HG03108 (cell line): ENCODE results near the gene NOX3.
"Not testable (repeated sequence)": the region's sequence is repeated elsewhere in the genome, so short reads cannot be mapped to it uniquely, and the experiment has no call there.

Experiments
- ATAC-seq: cut with Tn5 transposase; IDR thresholded peaks from one replicate; pipeline ENCODE4 v1.9.1; 2021; ENCODE audit warnings: moderate library complexity; ENCODE audit not compliant: unreplicated experiment

NOX3 gene, protein sequence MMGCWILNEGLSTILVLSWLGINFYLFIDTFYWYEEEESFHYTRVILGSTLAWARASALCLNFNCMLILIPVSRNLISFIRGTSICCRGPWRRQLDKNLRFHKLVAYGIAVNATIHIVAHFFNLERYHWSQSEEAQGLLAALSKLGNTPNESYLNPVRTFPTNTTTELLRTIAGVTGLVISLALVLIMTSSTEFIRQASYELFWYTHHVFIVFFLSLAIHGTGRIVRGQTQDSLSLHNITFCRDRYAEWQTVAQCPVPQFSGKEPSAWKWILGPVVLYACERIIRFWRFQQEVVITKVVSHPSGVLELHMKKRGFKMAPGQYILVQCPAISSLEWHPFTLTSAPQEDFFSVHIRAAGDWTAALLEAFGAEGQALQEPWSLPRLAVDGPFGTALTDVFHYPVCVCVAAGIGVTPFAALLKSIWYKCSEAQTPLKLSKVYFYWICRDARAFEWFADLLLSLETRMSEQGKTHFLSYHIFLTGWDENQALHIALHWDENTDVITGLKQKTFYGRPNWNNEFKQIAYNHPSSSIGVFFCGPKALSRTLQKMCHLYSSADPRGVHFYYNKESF

DNA sequence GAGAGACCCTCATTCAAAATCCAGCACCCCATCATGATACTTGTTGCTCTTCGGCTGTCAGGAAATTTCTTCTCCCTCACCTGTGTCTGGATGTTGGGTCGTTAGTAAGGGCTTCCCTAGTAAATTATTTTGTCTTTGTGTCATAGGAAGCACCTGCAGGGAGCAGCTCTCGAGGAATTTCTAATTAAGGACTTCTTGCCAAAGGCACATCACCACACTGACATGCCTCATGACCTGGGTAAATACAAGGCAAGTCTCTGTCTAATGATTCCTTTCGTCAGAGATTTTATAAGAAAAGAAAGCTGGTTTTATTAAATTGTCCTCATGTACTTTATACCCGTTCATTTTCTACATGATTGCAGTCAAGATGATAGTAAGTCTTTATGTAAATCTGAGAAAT lies at the start of gene NOX3:
TSS of gene NOX3 (minus strand) at position 74 of the 400 bp plus-strand sequence. CDS start at position 35, 39 bp downstream.
- ATAC-seq: no peak

- no peak for ATAC-seq
These were observed 49.4 kb upstream of the NOX3 start for GRCh38 chr6:155504848-155505607.

- ATAC-seq: no peak
These were observed 46.8 kb upstream of the NOX3 start for GRCh38 chr6:155502393-155502792.

GRCh38 chr6:155499574-155499973 lies 43.9 kb upstream of the NOX3 start:
- no peak for ATAC-seq

DNA sequence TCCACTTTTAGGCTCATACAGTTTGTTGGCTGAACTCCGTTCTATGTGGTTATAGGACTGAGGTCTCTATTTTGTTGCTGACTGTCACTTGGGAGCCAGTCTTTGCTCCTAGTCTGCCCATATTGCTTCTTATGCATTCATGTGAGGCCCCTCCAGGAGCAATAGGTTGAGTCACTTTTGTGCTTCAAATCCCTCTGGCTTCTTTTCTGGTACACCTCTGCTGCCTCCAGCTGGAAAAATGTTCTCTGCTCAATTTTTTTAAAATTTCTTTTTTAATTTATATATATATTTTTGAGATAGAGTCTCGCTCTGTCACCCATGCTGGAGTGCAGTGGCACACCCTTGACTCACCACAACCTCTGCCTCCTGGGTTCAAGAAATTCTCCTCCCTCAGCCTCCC lies 42.7 kb upstream of the NOX3 start:
- no peak for ATAC-seq

DNA sequence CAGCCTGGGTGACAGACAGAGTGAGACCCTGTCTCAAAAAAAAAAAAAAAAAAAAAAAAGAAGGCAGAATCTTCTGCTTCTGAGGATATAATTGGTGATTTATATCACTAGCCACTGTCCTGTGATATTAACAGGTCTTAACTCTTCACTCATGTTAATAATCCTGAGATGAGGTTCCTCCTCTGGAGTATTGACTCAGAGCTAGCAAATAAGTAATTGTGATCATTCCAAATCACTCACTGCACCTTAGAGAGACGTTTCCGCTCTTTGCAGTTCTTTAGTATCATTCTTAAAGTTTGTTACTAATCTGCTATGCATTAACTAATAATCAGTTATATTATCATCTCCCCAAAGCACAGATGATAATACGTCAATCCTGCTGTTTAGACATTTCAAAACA lies 41.6 kb upstream of the NOX3 start:
- ATAC-seq: peak; percentile 38

DNA sequence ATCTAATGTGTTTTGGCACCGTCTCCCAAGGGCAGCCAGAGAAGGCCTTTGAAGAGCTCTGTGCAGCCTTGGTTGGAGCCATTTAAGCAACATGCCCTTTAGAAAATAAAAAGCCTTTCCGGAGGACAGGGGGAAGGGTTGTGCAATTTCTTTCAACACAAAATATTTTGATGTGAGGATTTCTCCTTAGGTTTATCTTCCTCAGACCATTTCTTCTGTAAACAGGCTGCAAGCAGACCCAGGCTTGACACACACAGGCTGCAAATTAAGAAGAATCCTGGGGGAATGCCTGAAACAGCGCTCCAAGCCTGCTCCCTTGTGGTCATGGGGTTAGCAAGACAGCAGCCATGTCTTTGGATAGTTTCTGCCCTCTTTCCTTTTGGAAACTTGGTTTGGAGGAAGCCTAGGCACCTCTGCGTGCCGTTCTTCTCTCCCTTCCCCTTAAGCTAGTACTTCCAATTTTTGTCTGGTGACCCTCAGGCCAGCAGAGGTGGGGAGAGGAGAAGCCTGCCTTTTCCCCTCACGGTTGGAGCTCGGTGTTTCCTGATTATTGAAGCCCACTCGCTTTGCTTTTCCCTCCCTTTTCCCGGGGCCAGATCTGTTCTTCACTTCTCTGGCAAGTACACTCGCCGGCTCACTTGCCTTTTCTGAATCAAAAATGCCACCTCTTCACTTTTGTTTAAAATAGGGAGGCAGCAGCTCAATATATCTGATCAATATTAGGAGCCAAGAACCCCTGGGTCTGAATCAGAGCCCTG lies 39.6 kb upstream of the NOX3 start:
- ATAC-seq: no peak

GRCh38 chr6:155493694-155494143 lies 38.1 kb upstream of the NOX3 start:
- ATAC-seq: peak; percentile 83

DNA sequence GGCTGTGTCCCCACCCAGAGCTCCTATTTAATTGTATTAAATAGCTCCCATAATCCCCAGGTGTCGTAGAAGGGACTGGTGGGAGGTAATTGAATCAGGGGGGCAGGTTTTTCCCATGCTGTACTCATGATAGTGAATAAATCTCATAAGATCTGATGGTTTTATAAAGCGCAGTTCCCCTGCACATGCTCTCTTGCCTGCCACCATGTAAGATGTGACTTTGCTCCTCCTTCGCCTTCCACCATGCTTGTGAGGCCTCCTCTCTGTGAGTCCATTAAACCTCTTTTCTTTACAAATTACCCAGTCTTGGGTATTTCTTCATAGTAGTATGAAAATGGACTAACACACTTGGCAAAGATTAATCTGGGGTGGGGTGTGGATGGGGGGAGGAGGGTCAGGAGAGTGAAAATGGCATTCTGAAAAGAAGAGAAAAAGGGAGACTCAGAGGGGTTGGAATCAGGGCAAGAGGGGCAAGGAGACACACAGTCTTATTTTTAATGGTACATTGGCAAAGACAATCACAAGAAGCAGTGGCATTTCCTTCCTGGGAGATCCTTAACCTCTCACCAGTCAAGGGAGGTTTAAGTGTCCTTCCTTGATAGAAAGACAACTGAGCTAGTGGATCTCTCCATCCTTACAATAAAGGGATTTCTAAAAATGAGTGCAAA lies 37.5 kb upstream of the NOX3 start:
- peak; percentile 10 for ATAC-seq

GRCh38 chr6:155492061-155492735 lies 36.6 kb upstream of the NOX3 start:
- ATAC-seq: no peak

GRCh38 chr6:155491421-155491820 lies 35.8 kb upstream of the NOX3 start:
- no peak for ATAC-seq

GRCh38 chr6:155488197-155488596 lies 32.6 kb upstream of the NOX3 start:
- ATAC-seq: not testable (repeated sequence)

GRCh38 chr6:155487371-155488130 lies 31.9 kb upstream of the NOX3 start:
- no peak for ATAC-seq

DNA sequence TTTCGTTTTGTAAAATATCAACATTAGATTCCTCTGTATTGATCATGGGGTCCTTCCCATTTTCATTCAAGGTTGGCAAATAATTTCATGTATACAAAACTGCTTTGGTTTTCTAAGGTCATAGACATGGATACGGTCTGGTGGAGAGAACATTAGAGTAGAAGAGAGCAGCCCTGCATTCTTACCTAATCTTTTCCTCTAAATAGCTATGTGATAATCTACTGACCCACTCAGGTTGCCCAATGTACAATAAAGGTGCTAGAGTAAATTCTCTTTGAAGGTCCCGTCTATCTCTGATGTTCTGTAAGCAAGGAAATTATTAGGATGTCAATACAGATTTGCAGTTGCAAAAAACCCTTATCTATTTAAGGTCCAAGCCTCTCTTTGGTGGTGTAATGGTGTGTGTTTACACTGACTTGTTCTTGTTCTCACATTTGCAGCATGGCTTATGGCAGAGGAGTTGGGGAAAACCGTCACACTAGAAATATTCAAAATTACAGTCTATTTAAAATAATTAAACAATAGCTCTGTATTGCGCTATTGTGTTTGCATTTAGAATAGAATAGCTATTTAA lies 31.2 kb upstream of the NOX3 start:
- ATAC-seq: no peak

- ATAC-seq: no peak
These were observed 30.1 kb upstream of the NOX3 start for GRCh38 chr6:155485756-155486155.

GRCh38 chr6:155483858-155484257 lies 28.2 kb upstream of the NOX3 start:
- ATAC-seq: no peak

DNA sequence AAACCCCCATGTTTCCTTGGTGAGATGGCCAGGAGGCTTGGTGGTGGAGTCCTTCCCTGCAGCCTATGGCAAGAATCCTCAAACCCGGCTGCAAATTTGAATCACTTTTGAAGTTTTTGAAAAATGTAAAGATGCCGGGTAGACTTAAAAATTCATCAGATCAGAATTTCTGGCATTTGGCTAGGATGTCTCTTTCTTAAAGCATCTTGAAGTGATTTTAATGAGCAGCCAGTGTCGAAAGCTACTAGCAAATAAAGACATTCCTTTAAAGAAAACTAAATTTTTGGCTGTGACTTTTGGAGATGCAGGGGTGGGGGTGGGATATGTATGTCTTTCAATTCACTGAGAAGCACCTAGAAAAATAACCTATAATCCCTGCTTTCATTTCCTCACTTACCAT lies 25.6 kb upstream of the NOX3 start:
- no peak for ATAC-seq

DNA sequence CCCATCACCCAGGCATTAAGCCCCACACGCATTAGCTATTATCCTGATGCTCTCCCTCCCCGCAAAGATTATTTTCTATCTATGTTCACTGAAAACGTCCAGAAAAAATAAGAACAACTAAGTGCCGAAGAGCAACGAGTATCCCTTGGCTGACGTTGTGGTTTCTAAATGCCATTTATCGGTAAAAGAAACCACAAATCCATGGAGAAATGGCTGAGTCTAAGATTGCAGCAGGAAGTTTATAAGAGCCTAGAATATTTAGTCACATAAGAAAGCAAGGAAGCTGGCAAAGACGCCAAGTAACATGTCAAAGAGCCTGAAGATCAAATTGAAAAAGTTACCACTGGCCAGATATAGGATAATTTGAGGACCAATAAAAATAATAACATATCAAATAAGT lies 18.1 kb upstream of the NOX3 start:
- no peak for ATAC-seq

DNA sequence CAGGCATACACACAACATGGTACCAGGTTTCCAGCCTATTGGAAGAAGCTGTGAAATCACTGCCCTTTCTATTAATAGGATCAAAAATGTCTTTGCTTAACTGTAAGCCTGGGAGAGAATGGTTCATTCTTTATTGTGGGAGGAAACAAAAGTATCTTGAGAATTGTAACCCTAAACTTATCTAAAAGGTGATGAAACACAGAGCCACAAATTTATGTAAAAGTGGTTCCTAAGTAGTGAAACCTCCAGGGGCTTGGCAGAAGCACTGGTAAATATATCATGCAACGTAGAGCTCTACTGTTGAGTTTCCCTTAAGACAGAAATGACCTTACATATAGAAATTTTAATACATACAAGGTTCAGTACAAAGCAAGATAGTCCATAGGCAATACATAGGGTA lies 17.2 kb upstream of the NOX3 start:
- no peak for ATAC-seq
